SK-N-DZ (cell line): ENCODE results near the gene DGLUCY.
"Not testable (repeated sequence)": the region's sequence is repeated elsewhere in the genome, so short reads cannot be mapped to it uniquely, and the experiment has no call there.

Experiments used
- DNase-seq: peaks from one replicate; pipeline ENCODE4 v3.0.0-alpha.2; 2015; ENCODE audit warnings: low spot score

Gene DGLUCY

DNA sequence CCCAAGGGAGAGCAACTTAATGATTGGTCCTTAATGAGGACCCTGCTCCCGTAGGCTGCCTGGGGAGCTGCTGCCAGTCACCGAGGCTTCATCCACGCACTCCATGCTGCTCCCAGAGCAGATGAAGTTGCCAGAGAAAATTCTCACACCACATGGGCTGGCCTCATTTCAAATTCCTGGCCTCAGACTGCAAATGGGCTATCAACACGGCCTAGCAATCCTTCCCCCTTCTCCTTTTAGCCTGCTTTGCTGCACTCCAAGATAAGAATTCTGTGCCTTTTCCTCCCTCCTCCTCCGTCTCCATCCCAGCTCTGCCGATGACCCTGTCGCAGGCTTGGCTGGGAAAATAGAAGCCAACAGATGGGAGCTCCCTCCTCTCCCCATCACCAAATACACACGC is 10.8 kb upstream of the DGLUCY start:
- no peak for DNase-seq

DNA sequence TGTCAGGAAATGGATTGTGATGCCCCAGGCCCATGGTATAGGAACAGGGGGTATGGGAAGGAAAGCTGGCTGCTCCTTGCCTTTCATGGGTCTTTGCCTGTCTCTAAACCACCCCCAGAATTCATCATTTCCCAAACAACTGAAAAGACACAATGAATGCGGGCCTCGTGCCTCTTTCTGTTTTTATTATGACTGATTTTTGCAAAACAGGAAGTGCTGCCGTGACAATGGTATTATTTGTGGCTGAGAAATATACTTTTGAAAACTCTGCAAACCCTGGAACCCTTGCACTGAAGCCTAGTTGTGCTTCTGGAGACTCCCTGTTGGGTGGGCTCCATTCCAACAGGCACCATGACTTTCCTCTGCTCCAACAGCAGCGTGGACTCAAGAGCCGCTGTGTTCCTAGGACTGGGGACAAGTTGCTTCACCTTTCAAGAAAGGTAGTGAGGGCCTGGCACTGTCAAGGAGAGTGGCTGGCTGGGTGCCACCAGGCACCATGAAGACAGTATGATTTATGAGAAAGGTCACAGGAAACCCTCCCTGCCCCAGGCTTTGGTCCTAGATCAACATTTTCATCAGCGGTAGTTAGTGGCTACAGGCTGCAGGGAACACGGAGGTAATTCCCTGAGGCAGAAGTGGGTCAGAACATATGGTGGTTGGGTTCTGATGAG is 4.8 kb upstream of the DGLUCY start:
- no peak for DNase-seq

DNA sequence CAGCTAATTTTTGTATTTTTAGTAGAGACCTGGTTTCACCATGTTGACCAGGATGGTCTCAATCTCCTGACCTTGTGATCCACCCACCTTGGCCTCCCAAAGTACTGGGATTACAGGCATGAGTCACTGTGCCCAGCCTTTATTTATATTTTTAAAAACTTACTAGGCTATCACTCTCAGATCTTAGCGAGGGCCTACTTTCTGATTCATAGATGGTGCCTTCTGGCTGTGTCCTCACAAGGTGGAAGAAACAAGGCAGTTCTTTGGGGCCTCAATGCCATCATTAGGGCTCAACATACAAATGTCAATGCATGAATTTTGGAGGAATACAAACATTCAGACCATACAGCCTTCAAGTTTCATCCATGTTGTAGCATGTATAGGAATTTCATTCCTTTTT is 2.4 kb upstream of the DGLUCY start:
- no peak for DNase-seq

DNA sequence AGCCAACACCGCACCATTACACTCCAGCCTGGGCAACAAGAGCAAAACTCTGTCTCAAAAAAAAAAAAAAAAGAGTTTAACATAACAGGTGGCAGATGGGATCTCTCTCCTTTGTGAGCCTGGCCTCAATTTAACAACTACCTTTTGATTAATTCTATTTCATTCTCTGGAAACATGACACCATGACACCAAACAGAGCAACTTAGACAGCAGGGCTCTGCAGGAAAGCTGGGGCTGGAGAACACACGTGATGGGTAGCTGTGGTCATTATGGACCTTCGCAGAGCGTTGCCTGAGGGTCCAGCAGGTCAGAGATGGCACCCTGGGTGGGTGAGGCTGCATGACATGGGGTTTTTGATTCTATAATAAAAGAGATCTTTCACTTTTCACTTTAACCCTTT is 1.7 kb upstream of the DGLUCY start:
- DNase-seq, result peak; percentile 40

DNA sequence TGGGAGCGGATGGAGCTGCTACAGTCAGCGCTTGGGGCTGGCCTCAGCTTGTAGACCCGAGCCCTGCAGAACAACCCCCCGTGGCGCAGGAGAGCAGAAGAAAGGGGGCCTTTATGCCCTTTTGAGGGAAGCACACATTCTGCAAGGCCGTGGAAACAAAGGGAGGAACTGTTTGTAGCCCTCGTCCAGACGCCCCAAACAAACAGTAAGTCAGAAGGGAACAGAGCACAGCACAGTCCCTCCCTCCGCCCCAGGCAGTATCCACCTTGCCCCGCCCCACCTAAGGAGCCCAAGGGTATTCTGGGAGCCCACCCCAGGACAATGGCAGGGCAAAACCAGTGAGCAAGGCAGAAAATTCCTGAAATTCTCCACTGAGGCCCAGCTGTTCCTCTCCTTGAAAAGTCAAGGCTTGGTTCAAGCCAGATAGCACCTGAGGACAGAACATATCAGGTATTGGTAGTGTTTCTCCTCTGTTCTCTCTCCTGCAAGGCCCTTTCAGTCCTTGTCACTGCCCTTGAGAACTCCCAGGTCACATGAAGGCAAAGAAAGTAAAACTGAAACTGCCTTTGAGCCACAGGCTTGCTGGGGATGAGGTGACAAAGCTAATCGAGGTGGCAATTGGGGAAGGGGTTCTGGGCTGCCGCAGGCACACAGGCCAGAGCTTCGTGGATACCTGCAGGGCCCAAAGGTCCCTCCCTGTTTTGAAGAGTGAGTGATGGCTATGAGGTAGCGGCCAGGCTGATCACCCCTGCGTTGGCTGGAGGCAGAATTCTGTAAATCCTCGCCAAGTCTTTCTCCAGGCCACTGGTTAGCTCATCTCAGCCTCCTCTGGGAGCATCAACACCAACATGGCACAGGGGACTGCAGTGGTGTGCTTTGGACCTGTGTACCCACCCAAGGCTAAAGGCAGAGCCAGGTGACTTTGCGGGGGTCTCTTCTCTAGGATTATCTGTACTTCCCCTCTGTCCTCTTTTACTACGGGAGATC is 499 bp downstream of the DGLUCY start:
- DNase-seq, result no peak

DNA sequence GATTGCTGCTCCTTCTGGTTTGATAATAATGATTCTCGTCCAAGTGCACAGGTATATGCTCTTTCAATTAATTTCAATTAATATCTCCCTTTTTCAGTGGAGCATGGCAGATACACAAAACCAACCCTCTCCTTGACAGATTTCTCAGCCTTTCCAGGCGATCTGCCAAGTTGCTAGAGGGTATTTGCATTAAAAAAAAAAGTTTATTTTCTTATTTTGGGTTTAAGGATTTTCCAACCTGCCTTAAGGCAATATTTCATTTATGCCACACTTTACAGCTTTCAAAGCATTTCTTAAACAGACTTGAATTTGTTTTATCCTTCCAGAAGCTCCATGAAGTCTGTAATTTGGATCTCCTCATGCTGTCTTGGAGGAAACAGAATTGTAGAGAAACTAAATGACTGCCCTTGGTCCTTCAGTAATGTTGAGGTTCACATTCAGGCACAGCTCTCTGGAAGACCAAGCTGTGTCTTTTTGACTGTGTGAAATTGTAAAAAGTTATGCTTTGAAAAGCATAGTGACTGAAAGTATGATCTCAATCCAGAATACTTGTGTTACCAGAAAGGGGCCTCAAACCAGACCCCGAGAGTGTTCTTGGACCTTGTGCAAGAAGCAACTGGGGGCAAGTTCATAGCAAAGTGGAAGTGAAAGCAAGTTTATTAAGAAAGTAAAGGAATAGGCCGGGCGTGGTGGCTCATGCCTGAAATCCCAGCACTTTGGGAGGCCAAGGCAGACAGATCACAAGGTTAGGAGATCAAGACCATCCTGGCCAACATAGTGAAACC is 2.3 kb downstream of the DGLUCY start:
- DNase-seq, result no peak

DNA sequence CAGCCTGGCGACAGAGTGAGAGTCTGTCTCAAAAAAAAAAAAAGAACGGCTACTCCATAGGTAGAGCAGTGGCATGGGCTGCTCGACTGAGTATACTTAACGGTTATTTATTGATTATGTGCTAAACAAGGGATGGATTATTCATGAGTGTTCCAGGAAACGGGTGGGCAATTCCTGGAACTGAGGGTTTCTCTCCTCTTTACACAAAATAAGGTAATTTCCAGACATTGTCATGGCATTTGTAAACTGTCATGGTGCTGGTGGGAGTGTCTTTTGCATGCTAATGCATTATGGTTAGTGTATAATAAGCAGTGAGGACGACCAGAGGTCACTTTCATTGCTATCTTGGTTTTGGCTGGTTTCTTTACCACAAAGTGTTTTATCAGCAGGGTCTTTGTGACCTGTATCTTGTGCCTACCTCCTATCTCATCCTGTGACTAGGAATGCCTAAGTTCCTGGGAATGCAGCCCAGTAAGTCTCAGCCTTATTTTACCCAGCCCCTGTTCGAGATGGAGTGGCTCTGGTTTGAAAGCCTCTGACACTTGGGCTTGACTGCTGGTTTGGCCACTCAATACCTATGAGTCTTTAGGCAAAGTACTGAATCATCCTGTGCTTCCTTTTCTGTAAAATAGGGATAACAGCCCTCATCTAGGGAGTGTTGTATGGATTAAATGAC is 3.2 kb downstream of the DGLUCY start:
- no peak for DNase-seq

DNA sequence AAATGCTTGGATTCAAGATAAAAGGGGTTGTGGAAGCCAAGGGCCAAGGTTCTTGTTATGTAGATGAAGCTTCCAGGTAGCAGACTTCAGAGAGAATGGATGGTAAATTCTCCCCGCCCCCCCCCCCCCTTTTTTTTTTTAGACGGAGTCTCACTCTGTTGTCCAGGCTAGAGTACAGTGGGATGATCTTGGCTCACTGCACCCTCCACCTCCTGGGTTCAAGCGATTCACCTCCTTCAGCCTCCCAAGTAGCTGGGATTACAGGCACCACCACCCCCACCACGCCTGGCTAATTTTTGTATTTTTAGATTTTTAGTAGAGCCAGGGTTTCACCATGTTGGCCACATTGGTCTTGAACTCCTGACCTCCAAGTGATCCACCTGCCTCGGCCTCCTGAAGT is 4.1 kb downstream of the DGLUCY start:
- DNase-seq, result no peak

DNA sequence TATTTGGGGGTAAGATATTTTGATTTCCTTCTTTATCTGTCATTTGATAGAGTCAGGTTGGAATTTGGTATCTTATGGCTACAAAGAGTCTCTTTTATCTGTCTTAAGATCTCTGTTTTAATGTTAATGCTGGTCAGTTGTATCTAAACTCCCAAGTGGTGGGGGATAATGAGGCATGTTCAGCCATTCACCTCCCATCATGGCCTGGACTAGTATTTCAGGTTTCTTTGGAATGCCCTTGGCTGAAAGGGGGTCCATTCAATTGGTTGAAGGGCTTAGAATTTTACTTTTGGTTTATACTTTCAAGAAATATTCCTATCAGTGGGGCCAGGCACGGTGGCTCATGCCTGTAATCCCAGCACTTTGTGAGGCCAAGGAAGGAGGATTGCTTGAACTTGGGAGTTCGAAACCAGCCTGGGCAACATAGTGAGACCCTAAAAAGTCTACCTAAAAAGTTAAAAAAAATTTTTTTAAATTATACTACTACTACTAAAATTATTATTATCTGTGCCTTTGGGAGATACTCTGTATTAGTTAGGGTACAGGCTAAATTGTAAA is 4.7 kb downstream of the DGLUCY start:
- DNase-seq, result no peak

DNA sequence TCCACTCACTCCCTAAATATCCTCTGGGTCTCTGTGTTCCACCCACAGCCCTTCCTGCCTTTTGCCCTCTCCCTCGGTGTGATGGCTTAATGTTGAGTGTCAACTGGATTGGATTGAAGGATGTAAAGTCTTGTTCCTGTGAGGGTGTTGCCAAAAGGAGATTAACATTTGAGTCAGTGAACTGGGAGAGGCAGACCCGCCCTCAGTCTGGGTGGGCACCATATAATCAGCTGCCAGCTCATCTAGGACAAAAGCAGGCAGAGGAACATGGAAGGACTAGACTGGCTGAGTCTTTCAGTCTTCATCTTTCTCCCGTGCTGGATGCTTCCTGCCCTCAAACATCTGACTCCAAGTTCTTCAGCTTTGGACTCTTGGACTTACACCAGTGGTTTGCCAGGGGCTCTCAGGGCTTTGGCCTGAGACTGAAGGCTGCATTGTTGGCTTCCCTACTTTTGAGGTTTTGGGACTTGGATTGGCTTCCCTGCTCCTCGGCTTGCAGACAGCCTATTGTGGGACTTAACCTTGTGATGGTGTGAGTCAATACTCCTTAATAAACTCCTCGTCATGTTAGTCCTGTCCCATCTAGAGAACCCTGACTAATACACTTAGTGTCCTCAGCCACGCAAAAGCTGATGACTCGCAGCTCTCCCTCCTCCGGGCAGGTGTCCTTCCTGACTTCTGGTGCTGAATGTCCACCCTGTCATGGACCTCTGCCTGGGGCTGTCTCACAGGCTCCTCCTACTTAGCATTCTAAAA is 5.9 kb downstream of the DGLUCY start:
- DNase-seq, result no peak

DNA sequence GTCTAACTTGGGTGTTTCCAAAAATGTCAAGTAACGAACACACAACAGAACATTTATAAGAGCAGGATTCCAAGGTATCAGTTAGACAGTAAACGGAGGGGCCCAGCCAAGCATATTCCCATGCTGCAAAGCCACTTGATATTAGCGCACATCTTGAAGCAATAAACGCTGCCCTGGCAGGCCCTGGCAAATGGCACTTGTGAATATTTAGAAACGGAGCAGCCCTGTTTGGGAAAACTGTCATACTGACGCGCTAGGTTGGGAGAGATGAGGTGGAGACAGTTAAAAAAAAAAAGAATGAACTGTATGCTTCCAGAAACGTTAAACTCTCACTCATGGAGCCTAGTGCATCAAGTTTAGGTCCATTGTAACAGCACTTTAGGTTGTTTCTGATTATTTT is 9.3 kb downstream of the DGLUCY start:
- no peak for DNase-seq

DNA sequence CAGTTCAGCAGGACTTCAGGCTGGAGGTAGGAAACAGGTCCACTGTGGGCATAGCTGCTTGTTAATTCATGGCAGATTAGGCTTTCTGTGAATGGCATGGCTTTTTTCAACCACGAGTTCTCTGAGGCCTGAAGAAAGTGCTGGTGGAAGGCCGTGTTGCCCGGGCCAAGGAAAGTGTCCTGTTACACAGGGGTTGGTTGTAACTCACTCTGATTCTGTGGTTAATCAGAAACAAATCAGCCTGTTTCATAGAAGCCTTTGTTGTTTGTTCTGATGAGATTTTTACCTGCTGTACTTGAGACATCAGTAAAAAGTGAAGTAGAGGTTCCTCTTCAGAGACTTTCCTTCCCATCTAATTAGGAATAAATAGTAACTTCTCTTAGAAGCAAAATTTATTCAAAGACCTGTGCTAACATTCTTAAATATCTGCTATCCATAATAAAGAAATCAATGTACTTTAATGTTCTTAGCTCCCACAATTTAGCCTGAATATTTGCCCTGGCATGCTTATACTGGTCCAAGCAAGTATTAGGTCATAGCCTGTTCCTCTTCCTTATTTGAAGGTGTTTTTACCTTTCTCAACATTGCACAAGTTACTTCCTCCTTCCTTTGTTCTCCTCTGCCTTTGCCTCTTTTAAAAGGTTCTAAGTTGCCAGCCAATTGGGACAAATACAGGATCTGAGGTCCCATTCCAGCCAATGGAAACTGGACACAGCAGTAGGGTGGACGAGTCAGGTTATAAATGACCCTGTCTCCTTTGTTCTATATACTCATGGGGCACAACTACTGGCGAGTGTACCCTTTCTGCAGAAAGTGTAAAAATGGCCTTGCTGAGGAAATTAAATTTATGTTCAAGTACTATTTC is 10.8 kb downstream of the DGLUCY start:
- DNase-seq, result not testable (repeated sequence)

DNA sequence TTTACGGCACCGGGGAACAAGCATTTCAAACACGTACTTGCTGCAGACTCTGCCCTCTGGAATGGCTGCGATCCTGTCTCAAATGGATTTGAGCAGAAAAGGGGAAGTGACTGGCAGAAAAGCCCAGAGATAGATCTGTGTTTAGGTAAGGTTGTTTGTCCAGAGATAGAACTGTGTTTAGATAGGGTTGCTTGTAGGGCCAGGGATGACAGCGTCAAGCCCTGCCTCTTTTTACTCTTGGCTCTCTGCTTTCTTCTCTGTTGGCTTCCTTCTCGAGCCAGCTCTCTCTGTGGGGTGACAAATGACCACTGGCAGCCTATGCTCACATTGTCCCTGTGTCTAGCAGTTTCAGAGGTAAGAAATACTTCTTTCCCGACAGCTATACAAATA is 11.4 kb downstream of the DGLUCY start:
- DNase-seq, result no peak

DNA sequence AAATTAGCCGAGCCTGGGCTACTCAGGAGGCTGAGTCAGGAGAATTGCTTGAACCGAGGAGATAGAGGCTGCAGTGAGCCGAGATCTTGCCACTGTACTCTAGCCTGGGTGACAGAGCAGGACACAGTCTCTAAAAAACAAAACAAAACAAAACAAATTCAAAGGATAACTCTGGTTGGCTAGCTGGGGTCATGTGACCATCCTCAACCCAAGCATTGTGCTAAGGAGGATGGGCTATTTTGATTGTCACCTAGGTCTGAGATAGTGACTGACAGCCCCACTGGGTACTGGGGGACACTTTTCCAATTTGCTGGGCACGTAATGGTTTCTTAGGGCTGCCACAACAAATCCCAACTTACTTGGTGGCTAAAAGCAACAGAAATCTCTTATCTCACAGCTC is 11.9 kb downstream of the DGLUCY start:
- no peak for DNase-seq

DNA sequence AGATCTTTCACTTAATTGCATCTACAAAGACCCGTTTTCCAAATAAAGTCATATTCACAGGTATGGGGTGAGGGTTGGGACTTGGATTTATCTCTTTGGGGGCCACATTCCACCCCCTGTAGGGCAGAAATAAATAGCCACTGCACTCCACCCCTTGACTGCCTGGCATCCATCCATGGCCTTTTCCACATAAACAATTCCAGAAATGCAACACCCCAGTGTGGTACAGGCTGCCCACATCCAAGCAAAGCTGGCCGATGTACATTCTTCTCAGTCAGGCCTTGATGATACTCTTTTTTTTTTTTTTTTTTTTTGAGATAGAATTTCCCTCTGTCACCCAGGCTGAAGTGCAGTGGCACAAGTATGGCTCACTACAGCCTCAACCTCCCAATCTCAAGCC is 12.9 kb downstream of the DGLUCY start:
- no peak for DNase-seq

DNA sequence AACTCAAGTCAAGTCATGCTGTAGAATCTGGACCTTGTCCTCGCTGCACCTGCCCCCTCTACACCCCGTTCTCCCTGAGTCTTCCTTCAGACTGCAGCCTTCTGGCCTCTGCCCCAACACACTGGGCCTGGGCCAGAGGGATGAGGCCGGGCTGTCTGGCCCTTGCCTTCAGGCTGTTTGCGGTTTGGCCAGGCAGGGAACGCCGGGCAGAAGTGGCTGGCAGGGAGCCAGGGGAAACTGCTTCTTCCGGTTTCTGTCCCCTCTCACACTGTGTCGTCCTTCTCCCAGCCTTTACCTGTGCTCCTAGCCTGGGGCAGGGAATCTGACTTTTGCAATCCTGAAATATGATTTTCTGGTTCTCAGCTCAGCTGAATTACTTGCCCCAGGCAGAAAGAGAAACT is 13.5 kb downstream of the DGLUCY start:
- DNase-seq, result no peak

DNA sequence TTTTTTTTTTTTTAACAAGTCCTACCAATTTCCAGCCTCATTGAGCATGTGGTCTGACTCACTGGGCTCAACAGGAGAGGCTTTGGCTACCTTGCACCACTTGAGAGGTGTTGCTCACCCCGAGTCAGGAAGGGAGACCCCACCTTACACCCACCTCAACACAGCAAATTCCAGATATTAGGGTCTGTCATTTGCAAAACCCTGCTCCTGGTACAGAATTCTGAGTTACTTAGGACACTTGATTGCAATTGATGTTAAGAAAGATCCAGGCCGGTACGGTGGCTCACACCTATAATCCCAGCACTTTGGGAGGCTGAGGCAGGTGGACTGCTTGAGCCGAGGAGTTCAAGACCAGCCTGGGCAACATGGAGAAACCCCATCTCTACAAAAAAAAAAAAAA is 14.1 kb downstream of the DGLUCY start:
- DNase-seq, result no peak

DNA sequence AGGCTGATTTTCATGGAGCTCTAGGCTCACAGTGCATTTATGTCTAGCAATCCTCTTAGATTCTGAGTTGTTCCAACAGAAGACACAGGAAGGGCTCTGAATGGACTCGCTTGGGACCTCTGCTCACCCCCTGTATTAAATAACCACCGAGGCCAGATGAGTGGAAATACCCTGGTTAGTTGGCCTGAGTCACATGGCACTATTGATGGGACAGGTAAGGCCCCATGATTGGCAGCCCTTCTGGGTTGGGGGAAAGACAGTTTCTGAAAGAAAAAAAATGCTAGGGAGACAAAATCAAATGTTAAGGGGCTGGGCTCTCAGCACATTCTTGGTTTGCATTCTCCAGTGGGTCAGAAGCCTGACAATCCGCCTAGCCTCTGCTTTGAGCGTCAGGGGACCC is 14.8 kb downstream of the DGLUCY start:
- DNase-seq, result no peak

DNA sequence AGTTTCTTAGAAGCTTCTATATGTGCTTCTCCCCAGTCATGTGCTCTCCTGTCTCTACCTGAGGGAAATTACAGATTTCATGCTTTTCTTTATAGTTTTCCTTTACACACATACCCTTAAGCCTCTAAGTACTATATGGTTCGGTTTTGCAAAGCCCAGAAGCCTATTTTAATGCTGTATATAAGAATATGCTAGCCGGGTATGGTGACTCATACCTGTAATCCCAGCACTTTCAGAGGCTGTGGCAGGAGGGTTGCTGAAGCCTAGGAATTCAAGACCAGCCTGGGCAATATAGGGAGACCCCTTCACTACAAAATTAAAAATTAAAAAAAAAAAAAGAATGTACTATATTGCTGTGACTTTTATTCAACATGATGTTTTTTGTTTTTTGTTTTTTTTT is 15.4 kb downstream of the DGLUCY start:
- DNase-seq, result no peak

DNA sequence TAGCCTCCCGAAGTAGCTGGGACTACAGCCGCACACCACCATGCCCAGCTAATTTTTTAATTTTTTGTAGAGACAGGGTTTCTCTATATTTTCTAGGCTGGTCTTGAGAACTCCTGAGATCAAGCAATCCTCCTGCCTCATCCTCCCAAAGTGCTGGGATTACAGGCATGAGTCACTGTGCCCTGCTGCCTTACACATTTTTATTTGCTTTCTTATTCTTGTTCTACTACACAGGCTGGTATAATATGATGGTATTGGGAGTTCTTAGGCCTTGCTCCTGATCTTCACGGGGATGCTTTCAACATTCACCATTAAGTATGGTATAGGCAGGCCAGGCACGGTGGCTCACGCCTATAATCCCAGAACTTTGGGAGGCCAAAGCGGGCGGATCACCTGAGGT is 21.2 kb downstream of the DGLUCY start:
- DNase-seq, result no peak
